Stomach (tissue), 9 donors: ENCODE results near the gene TXNDC5. TPM values are rescaled to one million over a fixed set of nuclear protein-coding genes. Genes with fewer than 3 reads are reported as not detected.

ENCODE experiments used
- DNase-seq, 2 donors: peaks; one replicate each; pipeline versions ENCODE4 v3.0.0 to v3.0.0-alpha.2; 2013 to 2019
- H3K27ac ChIP-seq, 5 donors: fragments of 200-600 bp in 4 of 5; sonication (generic) in 4 of 5; one replicate each; pipeline ENCODE4 v1.5.1; 2013 to 2019; ENCODE audit warnings: mild to moderate bottlenecking in 1 of 5, moderate library complexity in 1 of 5
- H3K27me3 ChIP-seq, 3 donors: fragments of 200-600 bp; sonication (generic); one replicate each; pipeline ENCODE4 v1.5.1; 2017 to 2019; ENCODE audit warnings: mixed run types in 1 of 3
- H3K36me3 ChIP-seq, 4 donors: fragments of 200-600 bp; sonication (generic); 1 replicate in 3 of 4; 2 replicates in 1 of 4; pipeline ENCODE4 v1.5.1; 2016 to 2019
- H3K4me1 ChIP-seq, 4 donors: fragments of 200-600 bp; sonication (generic); one replicate each; pipeline ENCODE4 v1.5.1; 2016 to 2019
- H3K4me3 ChIP-seq, 4 donors: fragments of 200-600 bp; sonication (generic) in 3 of 4; one replicate each; pipeline ENCODE4 v1.5.1; 2016 to 2019; ENCODE audit warnings: mild to moderate bottlenecking in 1 of 4
- H3K9me3 ChIP-seq, 4 donors: fragments of 200-600 bp; sonication (generic); one replicate each; pipeline ENCODE4 v1.5.1; 2016 to 2019
- EP300 ChIP-seq: sonication (generic); formaldehyde crosslinking; IDR thresholded peaks from one replicate; pipeline ENCODE4 v1.6.1; 2017; ENCODE audit warnings: antibody characterized with exemption
- POLR2A ChIP-seq, 4 donors: fragments of 450-650 bp; IDR thresholded peaks; one replicate each; pipeline ENCODE4 v1.6.1; 2016; ENCODE audit warnings: antibody characterized with exemption in 4 of 4, control low read depth in 2 of 4, mild to moderate bottlenecking in 1 of 4, moderate library complexity in 1 of 4
- POLR2AphosphoS5 ChIP-seq, 3 donors: sonication (generic); formaldehyde crosslinking; IDR thresholded peaks; one replicate each; pipeline ENCODE4 v1.6.1; 2016; ENCODE audit warnings: antibody characterized with exemption in 3 of 3
- WGBS, 5 donors: extraction: QIAGEN DNeasy Blood & Tissue Kit in 3 of 5; methylation state at CpG; one replicate each; pipeline versions ENCODE4 v1.1.5 to v1.1.7; 2013 to 2018; 5-methylcytosine and 5-hydroxymethylcytosine counted together
- intact Hi-C: fragments of 100-400 bp; cut with DNase I; formaldehyde crosslinking; loops from one replicate; pipeline ENCODE4 v1.15.1; 2023; ENCODE audit warnings: low total_unique reads
- polyA plus RNA-seq, 3 donors: library from polyadenylated mRNA; stranded (reverse); fragments of 200-250 nt; gene quantifications; one replicate each; pipeline ENCODE4 v1.2.3, GENCODE V29; 2013
- total RNA-seq, 5 donors: library from RNA; depleted of rRNA; stranded (reverse); fragments of >200 nt; gene quantifications; one replicate each; pipeline versions ENCODE4 v1.1.0 to v1.2.3, GENCODE V29; 2014 to 2016
- TF ChIP-seq, protein P1 (sequence below), 7 experiments: fragments of 450-650 bp in 4 of 7; fragments of 200-600 bp in 3 of 7; sonication (generic) in 3 of 7; IDR thresholded peaks; one replicate each; pipeline ENCODE4 v1.5.1; 2016 to 2019; ENCODE audit warnings: antibody characterized with exemption in 7 of 7, control low read depth in 2 of 7, mild to moderate bottlenecking in 1 of 7
- donor health status: healthy with polysubstance abuse.
- donor health status: Bipolar disorder and iron deficiency.
- donor health status: healthy.

Gene TXNDC5
- total and polyA plus RNA-seq, 8 donors, result 27.4 to 260 (median 48.2) TPM

DNA sequence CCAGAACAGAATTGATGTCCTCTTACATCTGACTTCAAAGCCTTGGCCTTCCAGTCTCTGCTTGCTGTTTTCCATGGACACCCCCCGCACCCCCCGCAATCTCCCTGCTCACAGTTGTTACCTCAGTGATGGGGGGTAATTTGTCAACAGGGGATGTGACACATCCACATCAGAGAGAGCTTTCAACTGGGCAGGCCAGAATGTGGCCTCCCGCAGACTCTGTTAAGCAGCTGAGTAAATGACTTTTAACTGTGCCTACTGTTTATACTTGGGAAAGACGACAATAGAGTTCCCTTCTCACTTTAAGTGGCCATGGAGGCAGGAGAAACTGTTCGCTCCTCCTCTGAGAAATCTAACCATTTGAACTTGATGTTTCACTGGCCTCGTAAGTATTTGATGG, 51.0 kb downstream of the TXNDC5 start:
- 59 to 62% (median 61%) methylated on average over 6 of the region's 6 CpGs for WGBS, 5 donors
- intact Hi-C loops, result no loop called here
- H3K27ac ChIP-seq, result no peak overlapping the region

GRCh38 chr6:7851780-7852179, 58.8 kb downstream of the TXNDC5 start:
- intact Hi-C loops, result no loop called here
- Histone ChIP-seq H3K9me3 (peaks cover 0 to 15% (median 11%) of the 10 kb centered on the region in 4 donors), H3K4me3 (no peak overlapping the region), H3K36me3 (no peaks in the 10 kb centered on the region), H3K27ac (no peak overlapping the region), H3K4me1 (no peaks in the 10 kb centered on the region), H3K27me3 (no peaks in the 10 kb centered on the region)
- TF ChIP-seq POLR2AphosphoS5 (IDR thresholded peaks at IDR 0.05) (no peak), EP300 (no peak), POLR2A (IDR thresholded peaks at IDR 0.05) (no peak)
- TF ChIP-seq, protein P1, sequence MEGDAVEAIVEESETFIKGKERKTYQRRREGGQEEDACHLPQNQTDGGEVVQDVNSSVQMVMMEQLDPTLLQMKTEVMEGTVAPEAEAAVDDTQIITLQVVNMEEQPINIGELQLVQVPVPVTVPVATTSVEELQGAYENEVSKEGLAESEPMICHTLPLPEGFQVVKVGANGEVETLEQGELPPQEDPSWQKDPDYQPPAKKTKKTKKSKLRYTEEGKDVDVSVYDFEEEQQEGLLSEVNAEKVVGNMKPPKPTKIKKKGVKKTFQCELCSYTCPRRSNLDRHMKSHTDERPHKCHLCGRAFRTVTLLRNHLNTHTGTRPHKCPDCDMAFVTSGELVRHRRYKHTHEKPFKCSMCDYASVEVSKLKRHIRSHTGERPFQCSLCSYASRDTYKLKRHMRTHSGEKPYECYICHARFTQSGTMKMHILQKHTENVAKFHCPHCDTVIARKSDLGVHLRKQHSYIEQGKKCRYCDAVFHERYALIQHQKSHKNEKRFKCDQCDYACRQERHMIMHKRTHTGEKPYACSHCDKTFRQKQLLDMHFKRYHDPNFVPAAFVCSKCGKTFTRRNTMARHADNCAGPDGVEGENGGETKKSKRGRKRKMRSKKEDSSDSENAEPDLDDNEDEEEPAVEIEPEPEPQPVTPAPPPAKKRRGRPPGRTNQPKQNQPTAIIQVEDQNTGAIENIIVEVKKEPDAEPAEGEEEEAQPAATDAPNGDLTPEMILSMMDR (IDR thresholded peaks at IDR 0.05), result no peak
- DNase-seq, result no peak

More for the DNA sequence above, 51.0 kb downstream of the TXNDC5 start:
- Histone ChIP-seq H3K36me3 (no peaks in the 10 kb centered on the region), H3K27me3 (no peaks in the 10 kb centered on the region), H3K4me3 (no peak overlapping the region), H3K4me1 (no peaks in the 10 kb centered on the region), H3K9me3 (no peaks in the 10 kb centered on the region)
- TF ChIP-seq POLR2AphosphoS5 (IDR thresholded peaks at IDR 0.05) (no peak), EP300 (no peak), POLR2A (IDR thresholded peaks at IDR 0.05) (no peak)
- TF ChIP-seq, protein P1 (IDR thresholded peaks at IDR 0.05), result no peak
- no peak for DNase-seq

DNA sequence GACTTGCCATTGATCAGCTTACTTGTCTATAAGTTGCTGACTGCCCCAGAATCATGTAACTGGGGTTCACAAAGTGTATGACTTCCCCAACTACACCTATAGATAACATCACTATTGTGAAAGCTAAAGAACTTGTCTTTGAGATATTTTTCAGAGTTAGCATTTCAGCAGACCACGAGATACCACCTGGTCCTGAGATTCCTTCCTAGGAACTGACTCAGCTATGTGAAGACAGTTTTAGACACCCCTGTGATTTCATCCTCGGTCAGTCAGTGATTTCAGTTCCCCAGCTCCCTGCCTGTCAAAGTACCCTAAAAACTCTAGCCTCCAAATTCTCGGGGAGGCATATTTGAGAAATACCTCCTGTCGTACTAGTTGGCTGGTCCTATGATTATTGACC, 62.4 kb downstream of the TXNDC5 start:
- Histone ChIP-seq H3K27me3 (no peaks in the 10 kb centered on the region), H3K27ac (no peak overlapping the region), H3K4me1 (no peaks in the 10 kb centered on the region), H3K9me3 (peaks cover 0 to 15% (median 11%) of the 10 kb centered on the region in 4 donors), H3K36me3 (no peaks in the 10 kb centered on the region), H3K4me3 (no peak overlapping the region)
- DNase-seq, result no peak
- TF ChIP-seq EP300 (no peak), POLR2A (IDR thresholded peaks at IDR 0.05) (no peak), POLR2AphosphoS5 (IDR thresholded peaks at IDR 0.05) (no peak)
- TF ChIP-seq, protein P1 (IDR thresholded peaks at IDR 0.05), result no peak
- 80 to 86% (median 84%) methylated on average over 4 of the region's 4 CpGs for WGBS, 5 donors
- intact Hi-C loops, result no loop called here

DNA sequence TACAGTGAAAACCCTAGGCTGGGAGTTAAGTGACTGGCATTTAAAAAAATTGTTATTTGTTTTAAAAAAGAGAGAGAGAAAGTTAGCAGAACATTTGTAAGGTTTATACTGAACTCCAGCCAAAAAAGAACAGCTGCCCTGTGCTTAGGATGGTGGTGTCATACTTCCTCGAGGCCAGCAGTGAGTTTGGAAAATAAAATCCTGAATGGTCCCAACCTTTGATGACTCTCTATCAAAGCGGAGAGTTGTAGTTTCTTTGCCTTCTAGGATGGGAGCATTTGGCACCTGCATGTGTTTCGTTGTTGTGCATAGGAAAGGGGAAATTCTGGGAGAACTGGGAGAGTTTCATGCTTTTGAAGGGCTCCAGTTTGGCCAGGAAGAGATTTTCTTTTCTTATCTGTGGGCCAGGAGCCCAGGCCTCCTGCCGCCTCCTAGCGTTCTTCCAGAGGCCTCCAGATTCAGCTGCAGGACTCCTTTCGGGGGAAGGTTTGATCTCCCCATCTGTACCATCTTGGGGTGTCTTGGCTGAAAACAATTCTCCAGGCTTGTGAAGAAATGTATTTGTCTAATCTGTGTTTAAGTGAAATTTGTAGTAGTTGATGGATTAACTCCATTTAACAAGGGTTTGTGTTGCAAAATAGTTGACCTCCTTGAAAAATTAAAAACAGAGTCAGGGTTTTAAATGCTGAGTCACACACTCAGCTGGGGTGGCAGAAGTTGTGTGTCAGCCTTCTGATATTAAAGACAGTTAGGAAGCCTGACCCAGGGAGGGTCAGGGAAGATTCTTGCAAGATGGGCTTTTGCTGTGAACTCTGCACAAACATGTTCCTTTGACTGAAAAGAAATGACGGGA, 63.4 kb downstream of the TXNDC5 start:
- no peaks in the 10 kb centered on the region for H3K27me3 ChIP-seq
- no peak for DNase-seq
- no peak overlapping the region for H3K4me3 ChIP-seq
- TF ChIP-seq POLR2AphosphoS5 (IDR thresholded peaks at IDR 0.05) (no peak), EP300 (no peak), POLR2A (IDR thresholded peaks at IDR 0.05) (no peak)
- TF ChIP-seq, protein P1 (IDR thresholded peaks at IDR 0.05), result no peak
- H3K36me3 ChIP-seq, result no peaks in the 10 kb centered on the region
- intact Hi-C loops, result no loop called here
- 45 to 70% (median 56%) methylated on average over 7 of the region's 7 CpGs for WGBS, 5 donors
- H3K27ac ChIP-seq, result no peak overlapping the region
- peaks cover 0 to 13% (median 6%) of the 10 kb centered on the region in 4 donors for H3K9me3 ChIP-seq
- no peaks in the 10 kb centered on the region for H3K4me1 ChIP-seq
